MM.1S (cell line): Measurements from ENCODE around the gene PRKD3.

Experiments
- DNase-seq: peaks from one replicate; pipeline ENCODE4 v3.0.0-alpha.2; 2015
- H2AFZ ChIP-seq: fragments of 300-600 bp; sonication (generic); 2 replicates; pipeline ENCODE4 v1.6.0; 2016; ENCODE audit warnings: antibody characterized with exemption, low read length
- H3F3A ChIP-seq: fragments of 300-600 bp; sonication (generic); 2 replicates; pipeline ENCODE4 v1.6.1; 2016; ENCODE audit warnings: mild to moderate bottlenecking, antibody characterized with exemption, low read length, moderate library complexity, mixed read lengths; ENCODE audit not compliant: insufficient read depth
- H3K27ac ChIP-seq: fragments of 300-600 bp; sonication (generic); 2 replicates; pipeline ENCODE4 v1.5.1; 2016; ENCODE audit warnings: mild to moderate bottlenecking, low read length
- H3K27me3 ChIP-seq: fragments of 300-600 bp; sonication (generic); replicated peaks from 2 replicates; pipeline ENCODE4 v1.6.0; 2016; ENCODE audit warnings: low read length; ENCODE audit not compliant: insufficient read depth
- H3K36me3 ChIP-seq: fragments of 300-600 bp; sonication (generic); replicated peaks from 2 replicates; pipeline ENCODE4 v1.6.1; 2016; ENCODE audit warnings: mild to moderate bottlenecking, low read length, mixed read lengths; ENCODE audit not compliant: insufficient read depth
- H3K4me1 ChIP-seq: fragments of 300-600 bp; sonication (generic); 2 replicates; pipeline ENCODE4 v1.6.1; 2016; ENCODE audit warnings: low read length, mixed read lengths
- H3K4me2 ChIP-seq: fragments of 300-600 bp; sonication (generic); 2 replicates; pipeline ENCODE4 v1.6.0; 2016; ENCODE audit warnings: low read depth, low read length
- H3K4me3 ChIP-seq: fragments of 300-600 bp; sonication (generic); 2 replicates; pipeline ENCODE4 v1.5.1; 2016; ENCODE audit warnings: low read length, mixed read lengths
- H3K79me2 ChIP-seq: fragments of 300-600 bp; sonication (generic); 2 replicates; pipeline ENCODE4 v1.6.1; 2016; ENCODE audit warnings: mixed run types, low read length, mixed read lengths
- H3K9ac ChIP-seq: fragments of 300-600 bp; sonication (generic); 2 replicates; pipeline ENCODE4 v1.6.1; 2016; ENCODE audit warnings: low read length, mixed read lengths
- H3K9me2 ChIP-seq: fragments of 300-600 bp; sonication (generic); replicated peaks from 2 replicates; pipeline ENCODE4 v1.6.1; 2016; ENCODE audit warnings: mild to moderate bottlenecking, low read length, mixed read lengths; ENCODE audit not compliant: insufficient read depth
- H3K9me3 ChIP-seq: fragments of 300-600 bp; sonication (generic); replicated peaks from 2 replicates; pipeline ENCODE4 v1.6.1; 2016; ENCODE audit warnings: mild to moderate bottlenecking, low read length, mixed read lengths; ENCODE audit not compliant: insufficient read depth
- H4K20me1 ChIP-seq: fragments of 300-600 bp; sonication (generic); 2 replicates; pipeline ENCODE4 v1.6.1; 2016; ENCODE audit warnings: mild to moderate bottlenecking, low read length, moderate library complexity, mixed read lengths; ENCODE audit not compliant: insufficient read depth
- CTCF ChIP-seq: fragments of 300-600 bp; sonication (generic); IDR thresholded peaks from 2 replicates; pipeline ENCODE4 v1.5.1; 2016; ENCODE audit warnings: antibody characterized with exemption, low read length, mixed read lengths
- EZH2 ChIP-seq: fragments of 300-600 bp; sonication (generic); optimal IDR thresholded peaks from 2 replicates; pipeline ENCODE3; 2017; ENCODE audit warnings: low read depth, mild to moderate bottlenecking, antibody characterized with exemption, low read length, mixed read lengths
- EZH2phosphoT487 ChIP-seq: fragments of 300-600 bp; sonication (generic); IDR thresholded peaks from 2 replicates; pipeline ENCODE4 v1.6.1; 2018; ENCODE audit warnings: antibody characterized with exemption, low read length

Gene PRKD3

GRCh38 chr2:37344453-37345361 lies 20.1 kb upstream of the PRKD3 start, which contains the start of gene QPCT:
Gene QPCT, plus strand, starts transcription at chr2:37344630. Its CDS starts 102 bp downstream, at chr2:37344732.
- Histone ChIP-seq H3K9me2 (no peaks in the 10 kb centered on the region), H3K9ac (peak within 1 kb of the TSS; percentile 96), H3K4me1 (peaks cover 61% of the 10 kb centered on the region), H3K4me2 (peak within 1 kb of the TSS; percentile 89), H3K27ac (peak within 1 kb of the TSS; percentile 96), H3K79me2 (peaks cover 98% of the 10 kb centered on the region), H3K4me3 (peak within 1 kb of the TSS; percentile 82), H3K36me3 (no peaks in the 10 kb centered on the region), H4K20me1 (no peaks in the 10 kb centered on the region), H3F3A (peaks cover 62% of the 10 kb centered on the region), H3K27me3 (no peaks in the 10 kb centered on the region), H2AFZ (no peak within 1 kb of the TSS), H3K9me3 (no peaks in the 10 kb centered on the region)
- TF ChIP-seq EZH2 (no peak), CTCF (peak; percentile 17; the same call in 1 of the 2 replicates)
- peak; percentile 91 for DNase-seq

- peaks cover 53% of the 10 kb centered on the region for H3F3A ChIP-seq
- peaks cover 99% of the 10 kb centered on the region for H3K79me2 ChIP-seq
- no peaks in the 10 kb centered on the region for H3K36me3 ChIP-seq
- H3K4me3 ChIP-seq = peak overlapping the region; percentile 82
- no peak overlapping the region for H2AFZ ChIP-seq
- DNase-seq = peak; percentile 64
- H4K20me1 ChIP-seq = no peaks in the 10 kb centered on the region
- peak overlapping the region; percentile 96 for H3K27ac ChIP-seq
- peak overlapping the region; percentile 89 for H3K4me2 ChIP-seq
- H3K9me3 ChIP-seq = no peaks in the 10 kb centered on the region
- no peaks in the 10 kb centered on the region for H3K27me3 ChIP-seq
- TF ChIP-seq CTCF (peak; percentile 55), EZH2phosphoT487 (no peak)
- H3K4me1 ChIP-seq = peaks cover 58% of the 10 kb centered on the region
- no peaks in the 10 kb centered on the region for H3K9me2 ChIP-seq
- H3K9ac ChIP-seq = peak overlapping the region; percentile 96
These were observed 19.2 kb upstream of the PRKD3 start for GRCh38 chr2:37343537-37344434.

- Histone ChIP-seq H4K20me1 (no peaks in the 10 kb centered on the region), H3K9me2 (no peaks in the 10 kb centered on the region), H2AFZ (no peak overlapping the region), H3K27me3 (no peaks in the 10 kb centered on the region), H3K4me1 (peaks cover 59% of the 10 kb centered on the region), H3K9ac (peak overlapping the region; percentile 96; the same call in 1 of the 2 replicates), H3K4me3 (peak overlapping the region; percentile 82; the same call in 1 of the 2 replicates), H3F3A (peaks cover 51% of the 10 kb centered on the region), H3K79me2 (peaks cover 99% of the 10 kb centered on the region), H3K27ac (peak overlapping the region; percentile 96; the same call in 1 of the 2 replicates), H3K36me3 (no peaks in the 10 kb centered on the region), H3K9me3 (no peaks in the 10 kb centered on the region), H3K4me2 (peak overlapping the region; percentile 89)
- TF ChIP-seq EZH2 = no peak
- no peak for TF ChIP-seq CTCF
- TF ChIP-seq EZH2phosphoT487 = no peak
- DNase-seq = no peak
These were observed 18.1 kb upstream of the PRKD3 start for GRCh38 chr2:37342591-37343220.
